ENCODE results near the gene ECI1. TPM values are rescaled to one million over a fixed set of nuclear protein-coding genes. Genes with fewer than 3 reads are reported as not detected.
"Not testable (repeated sequence)": the region's sequence is repeated elsewhere in the genome, so short reads cannot be mapped to it uniquely, and the experiment has no call there.

The ECI1 gene
- polyA plus RNA-seq, 1 experiment, result 24.9 TPM

DNA sequence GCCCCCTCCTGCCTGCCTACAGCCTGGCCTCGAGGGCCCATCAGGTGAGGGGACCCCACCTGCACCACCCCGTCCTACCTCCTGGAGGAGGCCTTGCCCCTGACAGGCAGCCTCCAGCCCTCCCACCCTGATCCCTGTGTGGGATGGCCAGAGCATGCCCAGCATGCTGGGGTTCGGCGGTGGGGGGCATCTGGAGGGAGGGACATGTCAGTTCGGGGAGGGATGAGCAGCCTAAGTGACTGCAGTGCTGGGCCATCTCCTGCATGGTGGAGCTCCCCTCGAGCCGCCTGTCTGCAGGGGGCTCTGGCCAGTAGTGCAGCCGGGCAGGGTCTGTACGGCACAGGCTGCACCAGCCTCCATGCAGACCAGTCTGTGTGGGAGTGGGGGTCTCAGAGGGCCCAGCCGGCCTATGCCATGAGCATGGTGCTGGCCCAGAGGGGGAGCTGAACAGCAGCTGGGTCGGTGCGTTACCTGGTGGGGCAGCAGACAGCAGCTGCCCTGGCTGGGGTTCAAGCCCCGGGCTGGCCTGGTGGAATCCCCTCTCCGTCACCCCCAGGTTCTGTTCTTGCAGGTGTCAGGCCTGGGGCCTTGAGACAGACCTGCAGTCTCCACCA lies 20.6 kb upstream of the ECI1 start:
- H3K9me3 ChIP-seq (ENCODE audit: control insufficient read depth, insufficient read depth, low read length), result no peaks in the 10 kb centered on the region
- POLR2A ChIA-PET, result no interaction called here
- DNase-seq (ENCODE audit: low read depth, low spot score), result no peak

DNA sequence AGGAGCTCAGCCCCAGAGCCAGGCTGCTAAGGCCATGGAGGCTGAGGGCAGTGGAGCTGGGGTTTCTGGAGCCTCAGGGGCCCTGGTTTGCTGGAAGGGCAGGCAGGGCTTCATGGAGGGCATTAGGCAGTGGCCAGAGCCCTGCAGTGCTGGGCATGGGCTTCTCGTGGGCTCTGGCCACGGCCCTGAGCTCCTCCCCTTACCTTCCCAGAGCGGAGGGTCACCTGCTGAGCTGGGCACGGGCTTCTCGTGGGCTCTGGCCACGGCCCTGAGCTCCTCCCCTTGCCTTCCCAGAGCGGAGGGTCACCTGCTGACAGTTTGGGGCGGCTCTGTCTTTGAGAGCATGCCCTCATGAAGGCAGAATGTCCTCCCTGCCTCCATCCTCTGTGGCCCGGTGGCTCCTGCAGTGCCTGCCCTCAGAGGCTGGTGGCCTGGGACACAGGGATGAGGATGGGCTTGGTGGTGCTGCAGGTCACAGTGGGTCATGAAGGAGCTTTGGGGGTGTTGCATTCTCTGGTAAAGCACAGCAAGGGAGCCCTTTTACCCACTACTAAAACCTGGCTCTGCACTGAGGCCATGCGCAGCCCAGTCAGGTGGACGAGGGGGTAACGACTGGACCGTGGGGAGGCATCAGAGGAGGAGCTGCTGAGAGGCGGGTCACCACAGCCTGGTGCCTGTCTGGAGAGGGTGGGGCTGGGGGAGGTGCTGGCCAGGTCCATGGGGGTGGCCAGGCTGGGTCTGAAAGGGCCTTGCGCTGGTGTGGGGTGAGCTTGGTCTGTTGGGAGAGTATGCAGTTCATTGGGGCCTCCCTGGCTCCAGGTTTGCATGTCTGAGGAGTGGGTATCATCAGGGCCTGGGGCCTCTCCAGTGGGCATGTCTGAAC lies 19.4 kb upstream of the ECI1 start:
- DNase-seq (ENCODE audit: low read depth, low spot score), result no peak
- ChIA-PET POLR2A (interaction anchor here (0.7 kb wide), 1 partner anchor 10 kb away, joined by 7 read pairs; no protein-coding TSS in a partner anchor), CTCF (no interaction called here)
- no peak overlapping the region for H3K4me3 ChIP-seq (ENCODE audit: low read depth, low read length)
- no peaks in the 10 kb centered on the region for H3K9me3 ChIP-seq (ENCODE audit: control insufficient read depth, insufficient read depth, low read length)
- TF ChIP-seq, protein P1, sequence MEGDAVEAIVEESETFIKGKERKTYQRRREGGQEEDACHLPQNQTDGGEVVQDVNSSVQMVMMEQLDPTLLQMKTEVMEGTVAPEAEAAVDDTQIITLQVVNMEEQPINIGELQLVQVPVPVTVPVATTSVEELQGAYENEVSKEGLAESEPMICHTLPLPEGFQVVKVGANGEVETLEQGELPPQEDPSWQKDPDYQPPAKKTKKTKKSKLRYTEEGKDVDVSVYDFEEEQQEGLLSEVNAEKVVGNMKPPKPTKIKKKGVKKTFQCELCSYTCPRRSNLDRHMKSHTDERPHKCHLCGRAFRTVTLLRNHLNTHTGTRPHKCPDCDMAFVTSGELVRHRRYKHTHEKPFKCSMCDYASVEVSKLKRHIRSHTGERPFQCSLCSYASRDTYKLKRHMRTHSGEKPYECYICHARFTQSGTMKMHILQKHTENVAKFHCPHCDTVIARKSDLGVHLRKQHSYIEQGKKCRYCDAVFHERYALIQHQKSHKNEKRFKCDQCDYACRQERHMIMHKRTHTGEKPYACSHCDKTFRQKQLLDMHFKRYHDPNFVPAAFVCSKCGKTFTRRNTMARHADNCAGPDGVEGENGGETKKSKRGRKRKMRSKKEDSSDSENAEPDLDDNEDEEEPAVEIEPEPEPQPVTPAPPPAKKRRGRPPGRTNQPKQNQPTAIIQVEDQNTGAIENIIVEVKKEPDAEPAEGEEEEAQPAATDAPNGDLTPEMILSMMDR (IDR thresholded peaks at IDR 0.05; ENCODE audit: low read depth, low read length), result no peak
- no peak overlapping the region for H3K27ac ChIP-seq (ENCODE audit: low read depth, low read length)
- peaks cover 5% of the 10 kb centered on the region for H3K27me3 ChIP-seq (ENCODE audit: control insufficient read depth, insufficient read depth, low read length)

More for the DNA sequence above, 20.6 kb upstream of the ECI1 start:
- H3K27me3 ChIP-seq (ENCODE audit: control insufficient read depth, insufficient read depth, low read length), result peaks cover 16% of the 10 kb centered on the region
- no peak overlapping the region for H3K4me3 ChIP-seq (ENCODE audit: low read depth, low read length)
- TF ChIP-seq, protein P1 (IDR thresholded peaks at IDR 0.05; ENCODE audit: low read depth, low read length), result no peak
- CTCF ChIA-PET, result no interaction called here
- no peak overlapping the region for H3K27ac ChIP-seq (ENCODE audit: low read depth, low read length)

DNA sequence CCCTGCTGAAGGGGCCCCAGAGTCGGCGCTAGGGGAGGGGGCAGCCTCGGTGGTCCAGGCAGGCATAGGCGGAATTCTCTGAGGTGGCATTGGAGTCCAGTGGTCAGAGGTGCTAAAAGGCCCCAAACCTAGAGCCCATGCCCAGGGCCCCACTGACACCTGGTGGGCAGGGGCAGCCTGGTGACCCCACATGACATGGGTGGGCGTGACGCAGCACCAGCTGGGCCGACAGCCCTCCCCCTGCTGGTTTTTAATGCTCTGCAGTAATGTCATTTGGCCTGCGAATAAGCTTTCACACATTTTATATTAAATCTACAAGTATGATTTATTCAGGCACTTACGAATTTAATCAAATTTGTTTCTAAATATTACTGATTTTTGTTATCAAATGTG lies 18.7 kb upstream of the ECI1 start:
- TF ChIP-seq, protein P1 (IDR thresholded peaks at IDR 0.05; ENCODE audit: low read depth, low read length), result no peak
- no peaks in the 10 kb centered on the region for H3K27me3 ChIP-seq (ENCODE audit: control insufficient read depth, insufficient read depth, low read length)
- no peak for DNase-seq (ENCODE audit: low read depth, low spot score)
- CTCF ChIA-PET, result no interaction called here
- no peak overlapping the region for H3K27ac ChIP-seq (ENCODE audit: low read depth, low read length)
- no peaks in the 10 kb centered on the region for H3K9me3 ChIP-seq (ENCODE audit: control insufficient read depth, insufficient read depth, low read length)
- POLR2A ChIA-PET, result interaction anchor here (0.7 kb wide), 1 partner anchor 11 kb away, joined by 7 read pairs; no protein-coding TSS in a partner anchor
- H3K4me3 ChIP-seq (ENCODE audit: low read depth, low read length), result no peak overlapping the region

DNA sequence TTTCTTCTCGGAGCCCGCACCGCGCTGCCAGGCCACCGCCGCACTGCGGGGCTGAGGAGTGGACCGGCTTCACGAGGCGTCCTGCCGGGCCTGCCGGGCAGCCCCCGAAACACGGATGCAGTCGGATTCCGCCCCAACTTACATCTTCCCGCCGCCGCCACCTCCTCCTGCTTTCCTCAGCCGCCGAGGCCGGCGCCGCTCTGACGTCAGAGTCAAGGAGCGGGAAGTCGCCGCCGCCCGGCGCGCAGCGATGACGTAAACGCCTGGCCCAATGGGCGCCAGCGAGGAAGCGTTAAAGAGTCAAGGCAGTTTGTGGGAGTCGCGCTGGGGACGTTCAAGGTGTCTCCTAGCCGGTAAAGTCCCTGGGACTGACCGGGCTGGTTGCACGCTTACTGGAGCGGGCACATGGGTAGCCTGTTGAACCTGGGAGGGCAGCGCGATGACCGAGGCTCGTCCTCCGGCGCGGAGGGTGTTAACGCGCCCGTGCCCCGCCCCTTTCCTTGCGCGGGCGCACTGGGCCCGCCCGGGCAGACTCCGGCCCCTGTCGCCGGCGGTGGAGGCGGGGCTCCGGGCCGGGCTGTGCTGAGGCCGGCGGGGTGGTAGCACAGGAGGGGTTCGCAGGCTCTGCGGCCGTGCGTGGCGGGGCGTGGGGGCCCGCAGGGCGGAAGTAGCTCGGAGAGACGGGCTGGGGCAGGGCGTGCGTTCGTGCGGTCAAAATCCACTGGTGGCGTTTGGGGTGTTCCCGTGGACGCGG lies 16.7 kb upstream of the ECI1 start, which contains the start of gene RNPS1:
TSS of gene RNPS1 (minus strand) at position 214 of the 754 bp plus-strand sequence. CDS start 3,483 bp downstream, outside the sequence.
- Histone ChIP-seq H3K27me3 (ENCODE audit: control insufficient read depth, insufficient read depth, low read length) (no peaks in the 10 kb centered on the region), H3K4me3 (ENCODE audit: low read depth, low read length) (peak within 1 kb of the TSS; percentile 91), H3K9me3 (ENCODE audit: control insufficient read depth, insufficient read depth, low read length) (no peaks in the 10 kb centered on the region), H3K27ac (ENCODE audit: low read depth, low read length) (peak within 1 kb of the TSS; percentile 95)
- TF ChIP-seq, protein P1 (IDR thresholded peaks at IDR 0.05; ENCODE audit: low read depth, low read length), result no peak
- POLR2A ChIA-PET, result interaction anchor here (0.7 to 1.1 kb wide), 6 partner anchors 12 to 233 kb away, joined by 3 to 5 read pairs (median 4); partner anchors contain the start of genes ECI1 and TRAF7
- CTCF ChIA-PET, result interaction anchor here (0.5 kb wide), 1 partner anchor 63 kb away, joined by 10 read pairs; no protein-coding TSS in a partner anchor
- DNase-seq (ENCODE audit: low read depth, low spot score), result peak; percentile 85

DNA sequence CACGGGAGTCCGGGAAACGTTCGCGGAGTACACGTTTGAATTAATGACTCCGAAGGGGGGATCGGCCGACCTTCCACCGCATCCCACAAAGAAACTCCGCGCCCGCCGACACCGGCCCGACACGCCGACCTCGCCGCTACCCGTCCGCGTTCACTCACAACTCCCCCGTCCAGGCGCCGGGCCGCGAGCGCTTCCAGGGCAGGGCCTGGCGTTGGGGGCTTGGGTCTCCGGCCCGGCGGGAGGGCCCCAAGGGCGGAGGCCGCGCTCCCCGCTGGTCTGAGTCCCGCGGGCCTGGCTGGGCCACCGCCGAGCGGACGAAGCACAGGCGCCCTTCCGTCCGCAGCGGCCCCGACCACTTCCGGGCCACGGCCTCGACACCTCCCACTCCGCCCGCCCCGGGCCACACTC lies 16.1 kb upstream of the ECI1 start:
- peak overlapping the region; percentile 95 for H3K27ac ChIP-seq (ENCODE audit: low read depth, low read length)
- DNase-seq (ENCODE audit: low read depth, low spot score); POLR2A ChIA-PET; H3K27me3 ChIP-seq (ENCODE audit: control insufficient read depth, insufficient read depth, low read length); H3K9me3 ChIP-seq (ENCODE audit: control insufficient read depth, insufficient read depth, low read length); CTCF ChIA-PET: not testable (repeated sequence)
- H3K4me3 ChIP-seq (ENCODE audit: low read depth, low read length), result peak overlapping the region; percentile 91

DNA sequence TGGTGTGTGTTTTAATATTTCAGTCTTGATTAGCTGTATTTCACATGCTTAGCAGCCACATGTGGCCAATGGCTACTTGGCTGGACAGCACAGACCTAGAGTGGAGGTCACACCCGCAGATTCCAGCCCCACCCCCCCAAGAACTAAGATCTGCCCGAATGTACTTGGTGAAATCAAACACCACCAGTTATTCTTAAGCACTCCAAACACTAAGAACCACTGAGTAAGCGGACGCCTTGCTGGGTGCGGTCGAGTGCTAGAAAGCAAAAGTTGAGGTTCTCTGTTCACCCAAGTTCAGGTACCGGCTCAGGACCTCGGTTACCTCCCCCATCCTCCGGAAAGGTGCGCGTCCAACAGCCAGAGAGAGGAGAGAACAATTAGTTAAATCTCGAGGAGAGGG lies 15.5 kb upstream of the ECI1 start:
- H3K4me3 ChIP-seq (ENCODE audit: low read depth, low read length), result peak overlapping the region; percentile 91
- H3K27ac ChIP-seq (ENCODE audit: low read depth, low read length); H3K9me3 ChIP-seq (ENCODE audit: control insufficient read depth, insufficient read depth, low read length); DNase-seq (ENCODE audit: low read depth, low spot score); POLR2A ChIA-PET; H3K27me3 ChIP-seq (ENCODE audit: control insufficient read depth, insufficient read depth, low read length); CTCF ChIA-PET: not testable (repeated sequence)

DNA sequence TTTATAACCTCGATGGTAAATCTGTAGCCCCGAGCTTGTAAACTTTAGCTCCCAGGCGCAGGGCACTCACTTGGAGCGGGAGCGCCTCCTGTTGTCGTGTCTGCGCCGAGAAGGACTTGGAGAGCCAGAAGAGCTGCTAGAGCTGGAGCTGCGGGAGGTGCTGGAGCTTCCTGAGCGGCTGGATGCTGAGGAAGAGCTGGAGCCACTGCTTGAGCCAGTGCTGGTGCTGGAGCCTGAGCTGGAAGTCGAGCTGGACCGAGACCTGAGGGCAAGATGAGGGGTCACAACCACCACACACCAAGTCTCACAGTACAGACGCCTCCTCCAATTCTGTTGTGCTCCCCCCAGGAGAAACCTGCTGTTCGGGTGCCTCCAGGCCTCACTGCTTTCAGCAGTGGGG lies 11.6 kb upstream of the ECI1 start:
- DNase-seq (ENCODE audit: low read depth, low spot score); CTCF ChIA-PET; H3K9me3 ChIP-seq (ENCODE audit: control insufficient read depth, insufficient read depth, low read length); H3K27me3 ChIP-seq (ENCODE audit: control insufficient read depth, insufficient read depth, low read length); H3K27ac ChIP-seq (ENCODE audit: low read depth, low read length); H3K4me3 ChIP-seq (ENCODE audit: low read depth, low read length): not testable (repeated sequence)
- POLR2A ChIA-PET, result interaction anchor here (1.1 to 1.6 kb wide), 2 partner anchors 9 to 12 kb away, joined by 3 to 6 read pairs; partner anchors contain the start of gene ECI1

Measured in AG04450 (cell line).